ENCODE results near the gene CCNYL1.

DNA sequence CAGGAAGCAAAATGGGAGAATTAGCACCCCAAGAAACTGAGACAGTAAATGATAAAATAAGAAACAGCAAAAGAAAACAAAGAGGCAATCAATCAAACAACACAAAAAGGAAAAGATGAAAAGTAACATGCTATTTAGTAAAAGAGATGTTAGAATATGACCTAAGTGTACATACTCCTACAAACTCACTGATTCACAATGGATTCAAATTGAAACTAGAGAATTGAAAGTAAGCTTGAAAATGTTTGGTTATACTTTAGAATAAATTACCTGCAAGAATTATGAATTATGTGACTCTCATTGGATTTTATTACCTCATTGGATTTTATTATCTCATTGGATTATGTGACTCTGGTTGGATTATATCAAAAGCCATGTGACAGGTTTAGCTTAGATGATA is 22.8 kb upstream of the CCNYL1 start:
- TF ChIP-seq, protein P1, sequence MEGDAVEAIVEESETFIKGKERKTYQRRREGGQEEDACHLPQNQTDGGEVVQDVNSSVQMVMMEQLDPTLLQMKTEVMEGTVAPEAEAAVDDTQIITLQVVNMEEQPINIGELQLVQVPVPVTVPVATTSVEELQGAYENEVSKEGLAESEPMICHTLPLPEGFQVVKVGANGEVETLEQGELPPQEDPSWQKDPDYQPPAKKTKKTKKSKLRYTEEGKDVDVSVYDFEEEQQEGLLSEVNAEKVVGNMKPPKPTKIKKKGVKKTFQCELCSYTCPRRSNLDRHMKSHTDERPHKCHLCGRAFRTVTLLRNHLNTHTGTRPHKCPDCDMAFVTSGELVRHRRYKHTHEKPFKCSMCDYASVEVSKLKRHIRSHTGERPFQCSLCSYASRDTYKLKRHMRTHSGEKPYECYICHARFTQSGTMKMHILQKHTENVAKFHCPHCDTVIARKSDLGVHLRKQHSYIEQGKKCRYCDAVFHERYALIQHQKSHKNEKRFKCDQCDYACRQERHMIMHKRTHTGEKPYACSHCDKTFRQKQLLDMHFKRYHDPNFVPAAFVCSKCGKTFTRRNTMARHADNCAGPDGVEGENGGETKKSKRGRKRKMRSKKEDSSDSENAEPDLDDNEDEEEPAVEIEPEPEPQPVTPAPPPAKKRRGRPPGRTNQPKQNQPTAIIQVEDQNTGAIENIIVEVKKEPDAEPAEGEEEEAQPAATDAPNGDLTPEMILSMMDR (IDR thresholded peaks at IDR 0.05; ENCODE audit: poor library complexity) = no peak
- TF ChIP-seq EZH2 (IDR thresholded peaks at IDR 0.05; ENCODE audit: borderline replicate concordance) = no peak
- no peak for TF ChIP-seq EZH2phosphoT487 (IDR thresholded peaks at IDR 0.05; ENCODE audit: low read depth, severe bottlenecking, unreplicated experiment)
